Cardiac muscle cell (in vitro differentiated cells and primary cell): ENCODE measurements around the gene SMAD1. TPM values are rescaled to one million over a fixed set of nuclear protein-coding genes. Genes with fewer than 3 reads are reported as not detected.

Source experiments
- DNase-seq, 2 donors: peaks; one replicate each; pipeline versions ENCODE4 v3.0.0 to v3.0.0-alpha.2; 2010 to 2017; ENCODE audit warnings: low read depth in 1 of 2, low spot score in 1 of 2
- H3K27ac ChIP-seq: fragments of 200-600 bp; sonication (generic); 2 replicates; pipeline ENCODE4 v1.5.1; 2016
- H3K27me3 ChIP-seq: fragments of 200-600 bp; sonication (generic); 2 replicates; pipeline ENCODE4 v1.6.0; 2016; ENCODE audit warnings: control low read depth
- H3K36me3 ChIP-seq: fragments of 200-600 bp; sonication (generic); 2 replicates; pipeline ENCODE4 v1.5.1; 2016; ENCODE audit warnings: control low read depth
- H3K4me1 ChIP-seq: fragments of 200-600 bp; sonication (generic); 2 replicates; pipeline ENCODE4 v1.8.1; 2017; ENCODE audit warnings: low read depth, mild to moderate bottlenecking, mixed run types
- H3K4me3 ChIP-seq: fragments of 200-600 bp; sonication (generic); 2 replicates; pipeline ENCODE4 v1.5.1; 2016; ENCODE audit warnings: mild to moderate bottlenecking
- H3K9me3 ChIP-seq: fragments of 200-600 bp; sonication (generic); 2 replicates; pipeline ENCODE4 v1.5.1; 2017; ENCODE audit warnings: low read depth, mild to moderate bottlenecking, control low read depth
- CTCF ChIP-seq: IDR thresholded peaks from 2 replicates; pipeline ENCODE4 v1.5.1; 2012; ENCODE audit warnings: low read depth, mild to moderate bottlenecking, low read length
- polyA plus RNA-seq: library from polyadenylated mRNA; unstranded; fragments of >200 nt; fragmentation: Nextera tagmentation; extraction: Ambion mirVana; gene quantifications from 2 replicates; pipeline ENCODE4 v1.2.1, GENCODE V29; 2016
- total RNA-seq: library from RNA; depleted of rRNA; stranded (reverse); fragments of >200 nt; gene quantifications from 2 replicates; pipeline ENCODE4 v1.2.3, GENCODE V29; 2016

The SMAD1 gene
- total and polyA plus RNA-seq, 2 experiments from 2014 or later = 28.0 to 29.3 TPM

- Histone ChIP-seq H3K36me3 (peaks cover 18% of the 10 kb centered on the region), H3K27ac (no peak overlapping the region), H3K9me3 (no peaks in the 10 kb centered on the region), H3K4me3 (no peak overlapping the region), H3K27me3 (no peaks in the 10 kb centered on the region), H3K4me1 (no peaks in the 10 kb centered on the region)
- no peak for TF ChIP-seq CTCF
- no peak for DNase-seq
Observed at GRCh38 chr4:145545031-145545430, 63.4 kb downstream of the SMAD1 start.

- DNase-seq = peak in 1 of 2 donors; percentile 94
- no peak for TF ChIP-seq CTCF
- Histone ChIP-seq H3K36me3 (peaks cover 18% of the 10 kb centered on the region), H3K27ac (no peak overlapping the region), H3K27me3 (no peaks in the 10 kb centered on the region), H3K4me3 (no peak overlapping the region), H3K9me3 (no peaks in the 10 kb centered on the region), H3K4me1 (no peaks in the 10 kb centered on the region)
Observed at GRCh38 chr4:145545538-145546174, 64.0 kb downstream of the SMAD1 start.

- no peak for DNase-seq
- no peak overlapping the region for H3K27ac ChIP-seq
Observed at GRCh38 chr4:145546175-145546915, 64.7 kb downstream of the SMAD1 start.

GRCh38 chr4:145551660-145552059, 70.0 kb downstream of the SMAD1 start:
- no peak for TF ChIP-seq CTCF
- Histone ChIP-seq H3K4me3 (no peak overlapping the region), H3K36me3 (peaks cover 23% of the 10 kb centered on the region), H3K27me3 (no peaks in the 10 kb centered on the region), H3K4me1 (no peaks in the 10 kb centered on the region), H3K9me3 (no peaks in the 10 kb centered on the region), H3K27ac (no peak overlapping the region)
- DNase-seq = no peak

More at GRCh38 chr4:145546175-145546915, 64.7 kb downstream of the SMAD1 start:
- H3K36me3 ChIP-seq = peaks cover 18% of the 10 kb centered on the region
- no peaks in the 10 kb centered on the region for H3K4me1 ChIP-seq
- no peak for TF ChIP-seq CTCF
- H3K4me3 ChIP-seq = no peak overlapping the region
- no peaks in the 10 kb centered on the region for H3K27me3 ChIP-seq
- H3K9me3 ChIP-seq = no peaks in the 10 kb centered on the region

GRCh38 chr4:145552181-145552822, 70.6 kb downstream of the SMAD1 start:
- H3K4me3 ChIP-seq = no peak overlapping the region
- no peaks in the 10 kb centered on the region for H3K27me3 ChIP-seq
- H3K27ac ChIP-seq = no peak overlapping the region
- no peaks in the 10 kb centered on the region for H3K9me3 ChIP-seq
- TF ChIP-seq CTCF = no peak
- no peaks in the 10 kb centered on the region for H3K4me1 ChIP-seq
- DNase-seq = no peak
- peaks cover 17% of the 10 kb centered on the region for H3K36me3 ChIP-seq
